Measurements from ENCODE around the gene HS2ST1. TPM values are rescaled to one million over a fixed set of nuclear protein-coding genes. Genes with fewer than 3 reads are reported as not detected.

HS2ST1 gene
- total and polyA plus RNA-seq, 2 donors (not counting 3 experiments of a cell fraction or from before 2014, with no cell fraction given): 5.5 to 31.2 TPM

DNA sequence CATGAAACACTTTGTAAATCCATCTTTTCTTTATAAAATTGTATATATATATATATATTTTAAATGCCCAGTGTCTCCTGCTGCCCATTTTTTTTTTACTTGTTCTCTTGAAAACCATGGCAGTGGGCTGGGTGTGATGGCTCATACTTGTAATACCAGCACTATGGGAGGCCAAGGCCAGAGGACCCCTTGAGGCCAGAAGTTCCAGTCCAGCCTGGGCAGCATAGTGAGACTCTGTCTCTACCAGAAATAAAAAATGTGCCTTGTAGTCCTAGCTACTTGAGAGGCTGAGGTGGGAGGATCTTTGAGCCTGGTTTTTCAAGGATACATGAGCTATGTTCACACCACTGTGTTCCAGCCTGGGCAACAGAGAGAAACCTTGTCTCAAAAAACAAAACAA lies 62.2 kb downstream of the HS2ST1 start:
- dilution Hi-C loops (cut with MboI; ENCODE audit: extremely low pct_ligation_motif_present, low sequenced_read_pairs): no loop called here
- Histone ChIP-seq H3K4me1 (ENCODE audit: control insufficient read depth, extremely low read depth, insufficient read depth, low read length) (no peaks in the 10 kb centered on the region), H3K9ac (replicated peaks; ENCODE audit: extremely low read depth, insufficient read depth, low read length) (no peak overlapping the region), H4K20me1 (replicated peaks; ENCODE audit: control insufficient read depth, extremely low read depth, insufficient read depth, low read length) (no peaks in the 10 kb centered on the region), H3K4me2 (ENCODE audit: insufficient read depth, low read length) (no peak overlapping the region), H3K9me1 (replicated peaks; ENCODE audit: control insufficient read depth, extremely low read depth, insufficient read depth, low read length) (no peaks in the 10 kb centered on the region), H3K27ac (ENCODE audit: insufficient read depth, low read depth, low read length) (no peak overlapping the region), H2AFZ (ENCODE audit: low read depth, low read length) (no peak overlapping the region), H3K36me3 (ENCODE audit: control insufficient read depth in 2 of 2, extremely low read depth in 1 of 2, insufficient read depth in 2 of 2, low read length in 2 of 2) (no peaks in the 10 kb centered on the region), H3K4me3 (replicated peaks in 1 of 3; ENCODE audit: insufficient read depth in 1 of 3, low read depth in 1 of 3, low read length in 3 of 3) (no peak overlapping the region), H3K9me3 (replicated peaks; ENCODE audit: control insufficient read depth, insufficient read depth, low read length) (no peaks in the 10 kb centered on the region), H3K27me3 (ENCODE audit: control insufficient read depth in 2 of 2, insufficient read depth in 2 of 2, low read length in 2 of 2) (no peaks in the 10 kb centered on the region), H3K79me2 (ENCODE audit: control insufficient read depth, insufficient read depth, low read length) (peaks cover 2% of the 10 kb centered on the region)
- BruUV-seq (replicated peaks): no TSS peak
- TF ChIP-seq EZH2 (IDR thresholded peaks at IDR 0.05; ENCODE audit: borderline replicate concordance, low read depth, low read length, severe bottlenecking) (no peak), JUN (IDR thresholded peaks at IDR 0.05; ENCODE audit: borderline replicate concordance, insufficient read depth, insufficient read length, low read depth) (no peak), POLR2AphosphoS5 (IDR thresholded peaks at IDR 0.05; ENCODE audit: insufficient read depth, low read depth, low read length) (no peak), MYC (IDR thresholded peaks at IDR 0.05; ENCODE audit: low read depth, low read length) (no peak), FOS (IDR thresholded peaks at IDR 0.05; ENCODE audit: borderline replicate concordance, insufficient read depth, low read length) (no peak), GATA2 (IDR thresholded peaks at IDR 0.05; ENCODE audit: insufficient read depth, insufficient read length, low read depth, low read length) (no peak), POLR2A (IDR thresholded peaks at IDR 0.05; ENCODE audit: low read depth, low read length) (no peak)
- TF ChIP-seq, protein P1, sequence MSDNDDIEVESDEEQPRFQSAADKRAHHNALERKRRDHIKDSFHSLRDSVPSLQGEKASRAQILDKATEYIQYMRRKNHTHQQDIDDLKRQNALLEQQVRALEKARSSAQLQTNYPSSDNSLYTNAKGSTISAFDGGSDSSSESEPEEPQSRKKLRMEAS (IDR thresholded peaks at IDR 0.05; ENCODE audit: insufficient read depth, insufficient read length): no peak
- TF ChIP-seq, protein P2, sequence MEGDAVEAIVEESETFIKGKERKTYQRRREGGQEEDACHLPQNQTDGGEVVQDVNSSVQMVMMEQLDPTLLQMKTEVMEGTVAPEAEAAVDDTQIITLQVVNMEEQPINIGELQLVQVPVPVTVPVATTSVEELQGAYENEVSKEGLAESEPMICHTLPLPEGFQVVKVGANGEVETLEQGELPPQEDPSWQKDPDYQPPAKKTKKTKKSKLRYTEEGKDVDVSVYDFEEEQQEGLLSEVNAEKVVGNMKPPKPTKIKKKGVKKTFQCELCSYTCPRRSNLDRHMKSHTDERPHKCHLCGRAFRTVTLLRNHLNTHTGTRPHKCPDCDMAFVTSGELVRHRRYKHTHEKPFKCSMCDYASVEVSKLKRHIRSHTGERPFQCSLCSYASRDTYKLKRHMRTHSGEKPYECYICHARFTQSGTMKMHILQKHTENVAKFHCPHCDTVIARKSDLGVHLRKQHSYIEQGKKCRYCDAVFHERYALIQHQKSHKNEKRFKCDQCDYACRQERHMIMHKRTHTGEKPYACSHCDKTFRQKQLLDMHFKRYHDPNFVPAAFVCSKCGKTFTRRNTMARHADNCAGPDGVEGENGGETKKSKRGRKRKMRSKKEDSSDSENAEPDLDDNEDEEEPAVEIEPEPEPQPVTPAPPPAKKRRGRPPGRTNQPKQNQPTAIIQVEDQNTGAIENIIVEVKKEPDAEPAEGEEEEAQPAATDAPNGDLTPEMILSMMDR (IDR thresholded peaks at IDR 0.05; ENCODE audit: extremely low read depth in 1 of 2, insufficient read depth in 1 of 2, low read depth in 1 of 2, low read length in 2 of 2): no peak
- DNase-seq (ENCODE audit: low read depth, low spot score) (no peak), FAIRE-seq (no peak)
- ChIA-PET CTCF (interaction anchor here (0.9 to 5.3 kb wide), 7 partner anchors 10 to 143 kb away, joined by 3 to 39 read pairs (median 4); no protein-coding TSS in a partner anchor), POLR2A (no interaction called here)
- intact Hi-C loops (cut with micrococcal nuclease): no loop called here
